Activated naive CD8-positive, alpha-beta T cell (primary cell): ENCODE results near the gene C10orf67.
A peak's percentile ranks its signal among the peaks of the same experiment; 100 is the strongest.

Source experiments
- H3K27ac Mint-ChIP-seq: one replicate; pipeline ENCODE4 v1.8.0; 2021; ENCODE audit warnings: mixed read lengths
- H3K27me3 Mint-ChIP-seq: one replicate; pipeline ENCODE4 v1.8.0; 2021; ENCODE audit warnings: mixed read lengths
- H3K36me3 Mint-ChIP-seq: one replicate; pipeline ENCODE4 v1.8.0; 2021; ENCODE audit warnings: mixed read lengths
- H3K4me1 Mint-ChIP-seq: one replicate; pipeline ENCODE4 v1.8.0; 2021; ENCODE audit warnings: low read depth, mixed read lengths
- H3K4me3 Mint-ChIP-seq: one replicate; pipeline ENCODE4 v1.8.0; 2021; ENCODE audit warnings: mild to moderate bottlenecking, mixed read lengths
- H3K9me3 Mint-ChIP-seq: one replicate; pipeline ENCODE4 v1.8.0; 2021; ENCODE audit warnings: low read depth, mixed read lengths

Gene C10orf67

DNA sequence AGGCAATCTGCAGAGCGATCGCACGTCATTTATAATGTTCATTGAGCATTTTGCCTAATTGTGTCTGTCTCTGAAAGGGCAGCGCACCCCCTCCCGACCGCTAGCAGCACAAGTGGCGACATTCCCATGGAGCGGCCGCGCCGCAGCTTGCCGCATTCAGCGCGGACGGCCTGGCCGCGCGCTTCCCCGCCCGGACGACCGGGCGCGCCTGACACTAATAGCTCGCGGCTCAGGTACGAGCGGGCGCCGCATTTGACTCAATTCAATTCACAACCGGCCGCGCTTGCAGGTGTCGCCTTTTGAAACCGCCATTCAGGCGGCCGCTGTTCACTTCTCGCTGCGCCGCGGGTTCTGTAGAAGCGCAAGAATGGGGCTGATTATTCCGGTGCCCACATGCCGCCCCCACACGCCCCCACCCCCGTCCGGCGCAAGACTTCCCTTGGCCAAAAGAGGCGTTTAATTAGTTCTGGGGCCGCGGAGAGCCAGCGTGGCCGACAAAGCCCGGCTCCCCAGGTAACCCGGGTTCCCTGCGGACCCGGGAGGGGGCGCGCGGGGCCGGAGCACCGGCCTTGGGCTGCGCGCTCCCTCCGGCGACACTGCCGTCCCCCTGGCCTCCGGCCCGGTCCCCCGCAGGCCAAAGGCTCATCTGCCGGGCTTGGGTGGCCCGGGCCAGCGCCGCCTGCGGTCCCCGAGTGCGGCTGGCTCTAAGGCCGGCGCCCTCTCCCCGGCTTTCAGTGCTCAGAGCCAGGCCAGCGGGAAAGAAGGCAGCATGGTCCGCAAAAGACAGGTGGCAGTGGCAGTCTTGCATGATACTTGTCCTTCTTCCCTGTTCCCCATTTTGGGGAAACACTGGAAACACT lies 171.2 kb downstream of the C10orf67 start:
- no peak overlapping the region for H3K27ac Mint-ChIP-seq
- H3K27me3 Mint-ChIP-seq = peaks cover 46% of the 10 kb centered on the region
- no peak overlapping the region for H3K4me3 Mint-ChIP-seq
- H3K4me1 Mint-ChIP-seq = peaks cover 15% of the 10 kb centered on the region
- no peaks in the 10 kb centered on the region for H3K36me3 Mint-ChIP-seq
- H3K9me3 Mint-ChIP-seq = no peaks in the 10 kb centered on the region

- peak overlapping the region; percentile 5 for H3K4me3 Mint-ChIP-seq
- no peaks in the 10 kb centered on the region for H3K9me3 Mint-ChIP-seq
- no peaks in the 10 kb centered on the region for H3K36me3 Mint-ChIP-seq
- no peak overlapping the region for H3K27ac Mint-ChIP-seq
- H3K4me1 Mint-ChIP-seq = peaks cover 15% of the 10 kb centered on the region
- peaks cover 39% of the 10 kb centered on the region for H3K27me3 Mint-ChIP-seq
These were observed 172.0 kb downstream of the C10orf67 start for GRCh38 chr10:23172429-23173213.

DNA sequence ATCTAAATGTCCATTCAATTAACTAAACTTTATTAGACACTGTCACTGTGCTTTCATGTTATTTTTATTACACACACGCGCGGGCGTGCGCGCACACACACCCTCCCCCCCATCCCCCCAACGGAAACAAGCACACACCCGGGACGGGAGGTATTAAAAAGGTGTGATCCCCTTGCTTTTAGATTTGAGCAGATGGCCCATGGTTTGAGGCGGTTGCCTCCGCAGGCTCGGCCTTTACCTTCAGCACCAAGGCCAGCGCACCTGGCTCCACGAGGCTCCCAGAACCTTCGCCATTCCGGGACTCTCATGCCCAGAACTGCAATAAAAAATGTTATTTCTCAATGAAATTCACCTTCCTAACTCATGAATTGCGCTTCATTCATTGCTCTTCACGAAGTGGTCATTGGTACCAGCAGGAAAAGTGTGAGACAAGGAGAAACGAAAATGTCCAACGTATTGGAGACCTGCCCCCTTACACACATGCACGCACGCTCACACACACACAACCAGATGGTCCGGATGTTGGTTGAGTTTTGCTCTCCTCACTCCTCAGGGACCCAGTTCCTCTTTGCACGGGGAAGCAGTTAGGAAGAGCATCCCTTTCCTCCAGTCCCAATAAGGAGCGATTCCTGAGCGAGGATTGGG lies 173.2 kb downstream of the C10orf67 start:
- Mint-ChIP-seq H3K27me3 (peaks cover 33% of the 10 kb centered on the region), H3K4me1 (peaks cover 15% of the 10 kb centered on the region), H3K4me3 (no peak overlapping the region), H3K27ac (no peak overlapping the region), H3K36me3 (no peaks in the 10 kb centered on the region), H3K9me3 (no peaks in the 10 kb centered on the region)

DNA sequence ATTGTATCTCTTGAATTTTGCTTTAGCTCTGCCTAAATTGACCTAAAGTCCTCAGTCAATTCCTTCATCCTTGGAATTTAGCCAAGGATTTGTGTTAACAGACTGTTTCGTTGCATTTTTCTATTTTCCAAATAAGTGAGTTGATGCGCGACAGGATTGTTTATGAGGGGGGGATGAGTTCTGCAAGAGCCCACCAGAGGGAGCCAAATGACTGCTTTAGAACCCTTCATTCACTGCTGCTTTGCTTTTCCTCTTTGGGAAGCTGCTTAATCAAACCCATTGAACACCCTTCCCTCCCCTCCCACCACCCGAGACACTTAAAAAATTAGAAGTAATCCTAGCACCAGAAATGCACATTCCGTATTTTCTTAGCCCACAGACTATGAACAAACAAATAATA lies 186.2 kb downstream of the C10orf67 start:
- H3K36me3 Mint-ChIP-seq = no peaks in the 10 kb centered on the region
- peaks cover 21% of the 10 kb centered on the region for H3K27me3 Mint-ChIP-seq
- no peak overlapping the region for H3K27ac Mint-ChIP-seq
- no peak overlapping the region for H3K4me3 Mint-ChIP-seq
- H3K4me1 Mint-ChIP-seq = peaks cover 4% of the 10 kb centered on the region
- no peaks in the 10 kb centered on the region for H3K9me3 Mint-ChIP-seq

DNA sequence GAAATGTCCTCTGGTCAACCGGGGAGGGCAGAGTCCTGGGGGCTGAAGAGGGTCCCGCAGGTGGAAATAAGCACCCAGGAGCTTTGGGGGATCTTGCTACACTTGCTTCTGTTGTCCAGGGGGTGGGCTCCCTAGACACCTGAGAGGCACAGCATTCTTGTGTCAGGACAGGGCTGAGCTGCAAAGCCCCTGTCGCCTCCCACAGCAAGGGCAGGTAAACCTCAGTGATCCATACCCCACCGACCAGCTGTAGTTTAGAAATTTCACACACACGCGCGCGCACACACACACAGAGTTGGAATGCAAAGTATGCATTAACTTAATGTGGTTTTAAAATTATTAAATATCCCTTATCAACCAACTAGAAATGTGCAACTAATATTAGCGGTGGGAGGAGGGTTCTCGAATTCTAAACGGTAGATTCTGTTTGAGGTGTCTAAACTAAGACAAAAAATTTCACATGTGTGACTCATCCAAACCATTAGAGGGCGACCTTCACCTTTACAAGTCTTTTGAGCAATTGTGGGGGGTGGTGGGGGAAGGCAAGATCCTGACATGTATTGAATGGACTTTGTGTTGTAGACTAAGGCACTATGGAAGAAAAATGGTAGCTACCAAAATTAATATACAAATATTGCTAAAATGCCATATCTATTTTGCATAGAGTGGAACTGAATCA lies 186.8 kb downstream of the C10orf67 start:
- no peak overlapping the region for H3K27ac Mint-ChIP-seq
- peaks cover 4% of the 10 kb centered on the region for H3K4me1 Mint-ChIP-seq
- no peaks in the 10 kb centered on the region for H3K36me3 Mint-ChIP-seq
- H3K9me3 Mint-ChIP-seq = no peaks in the 10 kb centered on the region
- no peak overlapping the region for H3K4me3 Mint-ChIP-seq
- peaks cover 19% of the 10 kb centered on the region for H3K27me3 Mint-ChIP-seq

DNA sequence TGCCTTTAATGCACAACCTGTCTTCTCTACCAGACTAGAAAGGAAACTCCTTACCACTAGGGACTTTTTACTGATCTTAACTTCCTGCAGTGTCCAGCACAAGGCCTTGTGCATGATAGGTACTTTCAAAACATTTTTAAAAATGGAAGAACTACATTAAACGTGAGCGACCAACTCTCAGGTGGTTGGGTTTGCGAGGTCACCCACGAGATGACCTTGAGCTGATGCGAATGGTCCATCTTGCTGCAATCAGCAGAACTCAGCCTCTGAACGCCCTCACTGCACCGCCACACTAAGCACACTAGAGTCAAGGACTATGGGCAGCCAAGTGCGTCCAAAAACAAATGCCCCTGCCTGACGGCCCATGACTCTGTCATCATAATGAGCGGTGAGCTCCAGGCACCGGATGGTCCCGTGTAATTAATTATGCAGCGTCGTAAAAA lies 187.3 kb downstream of the C10orf67 start:
- Mint-ChIP-seq H3K27ac (no peak overlapping the region), H3K36me3 (no peaks in the 10 kb centered on the region), H3K4me1 (peaks cover 4% of the 10 kb centered on the region), H3K27me3 (peaks cover 19% of the 10 kb centered on the region), H3K4me3 (no peak overlapping the region), H3K9me3 (no peaks in the 10 kb centered on the region)

GRCh38 chr10:23156447-23157150 lies 188.0 kb downstream of the C10orf67 start:
- Mint-ChIP-seq H3K9me3 (no peaks in the 10 kb centered on the region), H3K27ac (no peak overlapping the region), H3K4me3 (no peak overlapping the region), H3K4me1 (peaks cover 4% of the 10 kb centered on the region), H3K36me3 (no peaks in the 10 kb centered on the region), H3K27me3 (peaks cover 19% of the 10 kb centered on the region)

GRCh38 chr10:23155169-23155568 lies 189.4 kb downstream of the C10orf67 start:
- H3K36me3 Mint-ChIP-seq = no peaks in the 10 kb centered on the region
- H3K27me3 Mint-ChIP-seq = peaks cover 24% of the 10 kb centered on the region
- H3K4me1 Mint-ChIP-seq = peaks cover 4% of the 10 kb centered on the region
- H3K4me3 Mint-ChIP-seq = no peak overlapping the region
- no peaks in the 10 kb centered on the region for H3K9me3 Mint-ChIP-seq
- H3K27ac Mint-ChIP-seq = no peak overlapping the region
